SK-N-MC (cell line): ENCODE measurements around the gene PCNX4.

Experiments
- EZH2 ChIP-seq: fragments of 200-600 bp; sonication (generic); IDR thresholded peaks from one replicate; pipeline ENCODE4 v1.6.1; 2017; ENCODE audit warnings: antibody characterized with exemption
- FOXP2 ChIP-seq: optimal IDR thresholded peaks from 2 replicates; pipeline ENCODE3; 2011; ENCODE audit warnings: mild to moderate bottlenecking, moderate library complexity; ENCODE audit not compliant: insufficient read depth; ENCODE audit errors: extremely low read length, control extremely low read depth
- POLR2AphosphoS5 ChIP-seq: IDR thresholded peaks from 2 replicates; pipeline ENCODE4 v1.6.1; 2012; ENCODE audit warnings: mild to moderate bottlenecking, low read depth, low read length, borderline replicate concordance

- TF ChIP-seq POLR2AphosphoS5 (no peak), EZH2 (no peak), FOXP2 (no peak)
Observed at GRCh38 chr14:60154671-60155070, 62.9 kb downstream of the PCNX4 start.
